ENCODE results near the gene HMMR.

Gene HMMR

DNA sequence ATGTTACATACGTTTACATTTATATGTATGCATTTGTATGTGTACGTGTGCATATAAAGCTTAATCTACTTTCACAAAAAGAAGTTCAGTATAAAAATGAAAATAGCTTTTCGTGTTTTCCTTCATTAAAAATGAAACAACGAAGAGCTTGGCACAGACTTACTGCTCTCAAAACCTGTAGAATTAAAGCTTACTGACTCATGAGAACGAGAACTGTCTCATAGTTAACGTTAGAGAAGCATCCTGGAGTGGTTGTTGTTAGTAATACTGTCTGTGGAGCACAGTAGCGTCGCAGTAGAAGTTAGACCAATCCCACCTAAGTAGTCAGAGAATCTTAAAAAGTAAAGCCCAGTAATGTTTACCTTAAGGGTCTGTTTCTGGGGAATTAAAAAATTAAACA, 46.3 kb downstream of the HMMR start:
- DNase-seq (ENCODE audit: extremely low read depth, low read depth): no peak
- TF ChIP-seq, protein P1, sequence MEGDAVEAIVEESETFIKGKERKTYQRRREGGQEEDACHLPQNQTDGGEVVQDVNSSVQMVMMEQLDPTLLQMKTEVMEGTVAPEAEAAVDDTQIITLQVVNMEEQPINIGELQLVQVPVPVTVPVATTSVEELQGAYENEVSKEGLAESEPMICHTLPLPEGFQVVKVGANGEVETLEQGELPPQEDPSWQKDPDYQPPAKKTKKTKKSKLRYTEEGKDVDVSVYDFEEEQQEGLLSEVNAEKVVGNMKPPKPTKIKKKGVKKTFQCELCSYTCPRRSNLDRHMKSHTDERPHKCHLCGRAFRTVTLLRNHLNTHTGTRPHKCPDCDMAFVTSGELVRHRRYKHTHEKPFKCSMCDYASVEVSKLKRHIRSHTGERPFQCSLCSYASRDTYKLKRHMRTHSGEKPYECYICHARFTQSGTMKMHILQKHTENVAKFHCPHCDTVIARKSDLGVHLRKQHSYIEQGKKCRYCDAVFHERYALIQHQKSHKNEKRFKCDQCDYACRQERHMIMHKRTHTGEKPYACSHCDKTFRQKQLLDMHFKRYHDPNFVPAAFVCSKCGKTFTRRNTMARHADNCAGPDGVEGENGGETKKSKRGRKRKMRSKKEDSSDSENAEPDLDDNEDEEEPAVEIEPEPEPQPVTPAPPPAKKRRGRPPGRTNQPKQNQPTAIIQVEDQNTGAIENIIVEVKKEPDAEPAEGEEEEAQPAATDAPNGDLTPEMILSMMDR (IDR thresholded peaks at IDR 0.05; ENCODE audit: low read depth, low read length): no peak

DNA sequence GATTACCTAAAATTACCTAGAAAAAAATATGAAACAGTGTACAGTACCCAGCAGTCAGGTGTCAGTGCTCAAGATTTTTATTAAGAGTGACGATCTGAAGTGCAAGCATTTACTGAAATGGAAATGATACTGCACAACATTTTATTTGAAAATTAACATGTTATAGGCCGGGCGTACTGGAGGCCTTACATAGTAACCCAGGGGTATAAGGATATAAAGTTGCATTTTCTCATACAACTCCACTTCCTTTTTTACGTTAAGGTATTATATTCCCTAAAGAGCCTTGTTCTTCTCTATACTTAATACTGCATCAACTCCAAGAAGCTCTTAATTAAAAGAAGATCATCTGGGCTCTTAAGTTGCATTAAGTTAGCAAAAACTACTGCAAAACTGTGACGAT, 48.3 kb downstream of the HMMR start:
- DNase-seq (ENCODE audit: extremely low read depth, low read depth): no peak
- TF ChIP-seq, protein P1 (IDR thresholded peaks at IDR 0.05; ENCODE audit: low read depth, low read length): no peak

DNA sequence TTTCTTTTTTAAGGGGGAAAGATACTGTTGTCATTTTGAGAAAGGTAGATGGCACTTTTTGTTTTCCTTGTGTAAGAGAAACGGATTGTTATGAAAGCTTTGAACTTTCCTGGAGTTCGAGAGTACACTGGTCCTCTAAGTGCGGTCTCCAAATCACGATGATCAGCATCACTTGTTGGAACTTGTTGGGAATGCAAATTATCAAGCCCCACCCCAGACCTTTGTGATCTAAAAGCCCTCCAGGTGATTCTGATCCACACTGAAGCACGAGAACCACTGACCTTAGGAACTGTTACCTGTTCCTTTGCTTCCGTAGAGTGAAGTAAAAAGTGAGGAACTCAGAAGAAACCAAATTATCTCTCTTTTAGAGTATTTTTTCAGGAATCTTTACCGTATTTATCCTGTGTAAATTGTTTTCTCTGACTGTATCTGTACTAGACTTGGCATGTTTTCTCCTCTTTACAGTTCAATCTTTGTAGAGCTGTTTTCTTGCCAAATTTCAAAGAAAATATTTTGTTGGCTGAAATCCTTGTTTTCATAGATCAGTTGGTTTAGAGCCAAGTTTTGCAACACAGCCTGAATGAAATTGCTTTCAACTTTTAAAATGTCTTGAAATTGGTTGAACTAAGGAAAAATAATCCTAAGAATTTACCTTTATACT, 49.0 kb downstream of the HMMR start:
- TF ChIP-seq, protein P1 (IDR thresholded peaks at IDR 0.05; ENCODE audit: low read depth, low read length): no peak
- DNase-seq (ENCODE audit: extremely low read depth, low read depth): no peak

DNA sequence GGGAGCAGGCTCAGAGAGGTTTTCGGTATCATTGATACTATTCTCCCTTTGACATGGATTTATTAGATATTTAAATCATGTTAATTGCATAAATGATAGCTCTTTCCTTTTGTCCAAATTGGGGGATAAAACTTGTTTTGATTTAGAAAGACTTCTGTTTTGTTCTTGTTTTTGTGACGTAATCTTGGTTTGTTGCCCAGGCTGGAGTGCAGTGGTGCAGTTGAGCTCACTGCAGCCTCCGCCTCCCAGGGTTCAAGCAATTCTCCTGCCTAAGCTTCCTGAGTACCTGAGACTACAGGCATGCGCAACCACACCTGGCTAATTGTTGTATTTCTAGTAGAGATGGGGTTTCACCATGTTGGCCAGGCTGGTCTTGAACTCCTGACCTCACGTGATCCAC, 52.1 kb downstream of the HMMR start:
- TF ChIP-seq, protein P1 (IDR thresholded peaks at IDR 0.05; ENCODE audit: low read depth, low read length): no peak
- DNase-seq (ENCODE audit: extremely low read depth, low read depth): no peak

DNA sequence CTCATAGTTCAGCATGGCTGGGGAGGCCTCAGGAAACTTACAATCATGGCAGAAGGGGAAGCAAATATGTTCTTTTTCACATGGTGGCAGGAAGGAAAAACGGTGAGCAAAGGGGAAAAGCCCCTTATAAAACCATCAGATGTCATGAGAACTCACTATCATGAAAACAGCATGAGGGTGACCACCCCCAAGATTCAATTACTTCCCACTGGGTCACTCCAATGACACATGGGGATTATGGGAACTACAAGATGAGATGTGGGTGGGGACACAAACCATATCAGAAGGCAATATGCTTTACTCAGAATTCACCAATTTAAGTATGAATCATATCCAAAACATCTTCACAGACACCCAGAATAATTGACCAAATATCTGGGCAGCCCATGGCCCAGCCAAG, 64.7 kb downstream of the HMMR start:
- TF ChIP-seq, protein P1 (IDR thresholded peaks at IDR 0.05; ENCODE audit: low read depth, low read length): no peak
- DNase-seq (ENCODE audit: extremely low read depth, low read depth): no peak

DNA sequence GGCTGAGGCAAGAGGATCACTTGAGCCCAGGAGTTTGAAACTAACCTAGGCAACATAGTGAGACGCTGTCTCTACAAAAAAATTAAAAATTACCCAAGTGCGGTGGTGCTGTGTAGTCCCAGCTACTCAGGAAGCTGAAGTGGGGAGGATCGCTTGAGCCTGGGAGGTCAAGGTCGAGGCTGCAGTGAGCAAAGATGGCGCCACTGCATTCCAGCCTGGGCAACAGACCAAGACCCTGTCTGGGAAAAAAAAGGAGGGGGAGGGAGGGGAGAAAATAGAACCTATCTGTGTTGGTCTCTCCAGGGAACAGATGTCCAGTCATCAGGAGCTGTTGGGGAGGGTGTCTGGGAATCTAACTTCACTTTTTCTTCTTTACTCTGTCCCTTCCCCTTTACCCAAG, 69.3 kb downstream of the HMMR start:
- DNase-seq (ENCODE audit: extremely low read depth, low read depth): no peak
- TF ChIP-seq, protein P1 (IDR thresholded peaks at IDR 0.05; ENCODE audit: low read depth, low read length): no peak

DNA sequence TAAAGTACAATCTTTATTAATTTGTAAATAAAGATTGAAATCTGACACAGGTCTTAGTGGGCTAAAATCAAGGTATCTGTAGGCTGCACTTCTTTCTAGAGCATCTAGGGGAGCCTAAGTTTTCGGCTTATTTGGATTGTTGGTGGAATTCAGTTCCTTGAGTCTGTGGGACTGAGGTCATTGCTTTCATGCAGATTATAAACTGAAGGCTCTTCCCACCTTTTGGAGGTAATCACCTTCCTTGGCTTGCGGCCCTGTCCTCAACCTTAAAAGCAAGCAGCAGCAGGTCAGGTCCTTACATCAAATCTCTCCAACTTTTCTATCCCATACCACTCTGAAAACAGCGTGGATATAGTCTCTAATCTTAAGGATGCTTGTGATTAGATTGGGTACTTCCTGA, 70.8 kb downstream of the HMMR start:
- TF ChIP-seq, protein P1 (IDR thresholded peaks at IDR 0.05; ENCODE audit: low read depth, low read length): no peak
- DNase-seq (ENCODE audit: extremely low read depth, low read depth): no peak
